GM10248 (cell line): ENCODE data around the gene USF1.

Experiments
- CTCF ChIA-PET: fragments of 300-600 bp; sonication (Branson Sonifier 250); formaldehyde crosslinking; extraction: SDS; loops from one replicate; lab custom pipeline; 2021; ENCODE audit warnings: antibody characterized with exemption; lab: Yijun Ruan, JAX
- POLR2A ChIA-PET: fragments of 350-650 bp; sonication (Branson Sonifier 250); formaldehyde crosslinking; extraction: SDS; loops from one replicate; lab custom pipeline; 2020; ENCODE audit warnings: antibody characterized with exemption; lab: Yijun Ruan, JAX
- DNase-seq: peaks from one replicate; pipeline ENCODE4 v3.0.0; 2012; ENCODE audit errors: extremely low spot score
- TF ChIP-seq, protein P1 (sequence below): IDR thresholded peaks from 2 replicates; pipeline ENCODE4 v1.5.1; 2012; ENCODE audit warnings: mild to moderate bottlenecking, low read depth; ENCODE audit errors: extremely low read depth, missing control alignments, control extremely low read depth

The USF1 gene

GRCh38 chr1:161008869-161009510, 36.8 kb downstream of the USF1 start:
- DNase-seq, result no peak
- TF ChIP-seq, protein P1, sequence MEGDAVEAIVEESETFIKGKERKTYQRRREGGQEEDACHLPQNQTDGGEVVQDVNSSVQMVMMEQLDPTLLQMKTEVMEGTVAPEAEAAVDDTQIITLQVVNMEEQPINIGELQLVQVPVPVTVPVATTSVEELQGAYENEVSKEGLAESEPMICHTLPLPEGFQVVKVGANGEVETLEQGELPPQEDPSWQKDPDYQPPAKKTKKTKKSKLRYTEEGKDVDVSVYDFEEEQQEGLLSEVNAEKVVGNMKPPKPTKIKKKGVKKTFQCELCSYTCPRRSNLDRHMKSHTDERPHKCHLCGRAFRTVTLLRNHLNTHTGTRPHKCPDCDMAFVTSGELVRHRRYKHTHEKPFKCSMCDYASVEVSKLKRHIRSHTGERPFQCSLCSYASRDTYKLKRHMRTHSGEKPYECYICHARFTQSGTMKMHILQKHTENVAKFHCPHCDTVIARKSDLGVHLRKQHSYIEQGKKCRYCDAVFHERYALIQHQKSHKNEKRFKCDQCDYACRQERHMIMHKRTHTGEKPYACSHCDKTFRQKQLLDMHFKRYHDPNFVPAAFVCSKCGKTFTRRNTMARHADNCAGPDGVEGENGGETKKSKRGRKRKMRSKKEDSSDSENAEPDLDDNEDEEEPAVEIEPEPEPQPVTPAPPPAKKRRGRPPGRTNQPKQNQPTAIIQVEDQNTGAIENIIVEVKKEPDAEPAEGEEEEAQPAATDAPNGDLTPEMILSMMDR, result no peak
- ChIA-PET POLR2A (interaction anchor here (0.7 kb wide), 1 partner anchor 11 kb away, joined by 4 read pairs; no protein-coding TSS in a partner anchor), CTCF (interaction anchor here (1.9 kb wide), 1 partner anchor 19 kb away, joined by 4 read pairs; no protein-coding TSS in a partner anchor)

GRCh38 chr1:161007369-161007768, 38.4 kb downstream of the USF1 start:
- ChIA-PET POLR2A (interaction anchor here (0.7 kb wide), 1 partner anchor 795 kb away, joined by 3 read pairs; no protein-coding TSS in a partner anchor), CTCF (interaction anchor here (0.9 to 3.0 kb wide), 4 partner anchors 10 to 40 kb away, joined by 3 to 14 read pairs (median 4); no protein-coding TSS in a partner anchor)
- TF ChIP-seq, protein P1, result no peak
- DNase-seq, result no peak

GRCh38 chr1:161006563-161006962, 39.2 kb downstream of the USF1 start:
- TF ChIP-seq, protein P1, result no peak
- ChIA-PET POLR2A (no interaction called here), CTCF (interaction anchor here (0.8 to 3.3 kb wide), 5 partner anchors 10 to 351 kb away, joined by 3 to 14 read pairs (median 3); partner anchors contain the start of gene F11R)
- DNase-seq, result no peak

GRCh38 chr1:161001525-161001924, 44.3 kb downstream of the USF1 start:
- TF ChIP-seq, protein P1, result no peak
- DNase-seq, result no peak
- ChIA-PET POLR2A (interaction anchor here (0.7 kb wide), 1 partner anchor 274 kb away, joined by 3 read pairs; no protein-coding TSS in a partner anchor), CTCF (interaction anchor here (6.0 kb wide), 1 partner anchor 12 kb away, joined by 37 read pairs; no protein-coding TSS in a partner anchor)

DNA sequence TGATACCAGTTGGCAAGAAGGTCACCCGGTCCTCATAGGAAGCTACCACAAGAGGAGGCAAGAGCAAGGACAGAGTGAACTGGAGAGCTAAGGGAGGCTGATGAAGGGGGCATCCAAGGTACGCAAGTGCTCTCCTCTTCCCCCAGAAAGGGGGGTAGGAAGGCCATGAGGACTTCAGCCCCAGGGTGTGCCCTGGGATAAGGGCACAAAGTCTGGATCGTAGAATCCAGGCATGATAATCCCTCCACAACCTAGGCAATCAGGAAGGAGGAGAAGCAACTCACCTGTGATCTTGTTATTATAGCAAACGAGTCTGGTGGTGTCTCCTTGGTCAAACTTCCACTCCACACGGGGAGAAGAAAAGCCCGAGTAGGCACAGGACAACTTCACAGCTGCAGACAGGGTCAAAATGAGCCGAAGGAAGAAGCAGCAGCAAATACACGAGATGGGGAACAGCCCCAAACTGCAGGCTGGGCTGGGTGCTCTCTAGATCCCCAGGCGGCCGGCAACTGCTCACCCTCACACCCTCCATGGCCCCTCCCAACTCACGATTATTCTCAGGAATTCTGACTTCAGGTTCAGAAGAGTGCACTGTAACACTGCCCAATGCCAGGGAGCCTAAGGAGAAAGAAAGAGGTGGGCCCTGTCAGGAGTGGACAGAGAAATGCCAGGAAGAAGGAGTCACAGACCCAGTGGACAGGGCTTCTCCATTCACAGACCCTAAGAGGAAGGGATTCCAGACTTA, 44.9 kb downstream of the USF1 start:
- no peak for DNase-seq
- TF ChIP-seq, protein P1, result no peak
- POLR2A ChIA-PET, result no interaction called here
- CTCF ChIA-PET, result interaction anchor here (1.0 to 6.0 kb wide), 4 partner anchors 12 to 97 kb away, joined by 3 to 46 read pairs (median 20); partner anchors contain the start of genes F11R and KLHDC9

DNA sequence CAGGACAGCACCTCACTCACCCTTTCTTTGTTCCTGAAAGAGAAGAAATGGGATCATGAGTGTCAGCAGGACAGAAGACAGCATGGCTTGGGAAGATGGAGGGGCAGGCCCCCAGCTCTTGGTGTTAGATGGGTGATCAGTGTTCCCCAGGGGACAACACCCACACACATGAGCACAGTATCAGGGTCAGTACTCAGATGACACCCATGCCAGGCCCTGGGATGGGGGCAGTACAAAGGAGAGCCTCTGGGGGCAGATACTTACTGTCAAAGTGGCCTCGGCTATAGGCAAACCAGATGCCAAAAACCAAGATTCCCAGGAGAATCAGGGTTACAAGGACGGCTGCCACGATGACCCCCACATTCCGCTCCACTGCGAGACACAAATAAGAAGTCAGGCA, 46.4 kb downstream of the USF1 start:
- CTCF ChIA-PET, result interaction anchor here (1.1 to 6.0 kb wide), 6 partner anchors 10 to 226 kb away, joined by 3 to 46 read pairs (median 10); partner anchors contain the start of genes KLHDC9, TOMM40L, TSTD1 and USF1
- TF ChIP-seq, protein P1, result no peak
- POLR2A ChIA-PET, result no interaction called here
- no peak for DNase-seq
